DMS79 (cell line): ENCODE measurements around the gene CES1.
"Not testable (repeated sequence)": the region's sequence is repeated elsewhere in the genome, so short reads cannot be mapped to it uniquely, and the experiment has no call there.

Experiments used
- DNase-seq: peaks from one replicate; lab custom pipeline; 2025; lab: John Stamatoyannopoulos, UW

Gene CES1

GRCh38 chr16:55832773-55833691 lies at the start of gene CES1:
TSS of gene CES1 (minus strand) at chr16:55833096. CDS start at chr16:55833055, 41 bp downstream.
- no peak for DNase-seq

GRCh38 chr16:55876854-55877253 lies 44.0 kb upstream of the CES1 start:
- DNase-seq = no peak

GRCh38 chr16:55875273-55875672 lies 42.4 kb upstream of the CES1 start, which contains the start of gene CES5A:
TSS of gene CES5A (minus strand) at chr16:55875373. CDS start at chr16:55875221, 152 bp downstream.
- no peak for DNase-seq

- no peak for DNase-seq
Observed at GRCh38 chr16:55873122-55873521, 40.2 kb upstream of the CES1 start.

GRCh38 chr16:55872130-55872529 lies 39.2 kb upstream of the CES1 start:
- no peak for DNase-seq

GRCh38 chr16:55871411-55872038 lies 38.6 kb upstream of the CES1 start:
- DNase-seq = no peak

GRCh38 chr16:55868980-55869379 lies 36.1 kb upstream of the CES1 start:
- no peak for DNase-seq

GRCh38 chr16:55868137-55868536 lies 35.2 kb upstream of the CES1 start:
- no peak for DNase-seq

GRCh38 chr16:55861288-55861687 lies 28.4 kb upstream of the CES1 start:
- DNase-seq = no peak

- DNase-seq = not testable (repeated sequence)
Observed at GRCh38 chr16:55857650-55858049, 24.8 kb upstream of the CES1 start.

GRCh38 chr16:55856950-55857349 lies 24.1 kb upstream of the CES1 start:
- DNase-seq = no peak

- no peak for DNase-seq
Observed at GRCh38 chr16:55853114-55853513, 20.2 kb upstream of the CES1 start.

- DNase-seq = no peak
Observed at GRCh38 chr16:55849536-55849935, 16.6 kb upstream of the CES1 start.

- no peak for DNase-seq
Observed at GRCh38 chr16:55846598-55847346, 13.9 kb upstream of the CES1 start.

GRCh38 chr16:55843105-55843395 lies 10.2 kb upstream of the CES1 start:
- no peak for DNase-seq

GRCh38 chr16:55842369-55843104 lies 9.6 kb upstream of the CES1 start:
- DNase-seq = peak; percentile 3

- no peak for DNase-seq
Observed at GRCh38 chr16:55839115-55839514, 6.2 kb upstream of the CES1 start.

GRCh38 chr16:55836158-55836611 lies 3.3 kb upstream of the CES1 start:
- no peak for DNase-seq

GRCh38 chr16:55835581-55835980 lies 2.7 kb upstream of the CES1 start:
- no peak for DNase-seq

GRCh38 chr16:55835173-55835572 lies 2.3 kb upstream of the CES1 start:
- DNase-seq = not testable (repeated sequence)

- DNase-seq = no peak
Observed at GRCh38 chr16:55834049-55834448, 1.2 kb upstream of the CES1 start.

- no peak for DNase-seq
Observed at GRCh38 chr16:55832425-55832772, 497 bp downstream of the CES1 start.
